LNCAP (cell line): ENCODE data around the gene IL17A.

Source experiments
- TF ChIP-seq, protein P1 (sequence below): fragments of 450-650 bp; IDR thresholded peaks from 2 replicates; pipeline ENCODE4 v1.5.1; 2017; ENCODE audit warnings: mild to moderate bottlenecking

Gene IL17A

DNA sequence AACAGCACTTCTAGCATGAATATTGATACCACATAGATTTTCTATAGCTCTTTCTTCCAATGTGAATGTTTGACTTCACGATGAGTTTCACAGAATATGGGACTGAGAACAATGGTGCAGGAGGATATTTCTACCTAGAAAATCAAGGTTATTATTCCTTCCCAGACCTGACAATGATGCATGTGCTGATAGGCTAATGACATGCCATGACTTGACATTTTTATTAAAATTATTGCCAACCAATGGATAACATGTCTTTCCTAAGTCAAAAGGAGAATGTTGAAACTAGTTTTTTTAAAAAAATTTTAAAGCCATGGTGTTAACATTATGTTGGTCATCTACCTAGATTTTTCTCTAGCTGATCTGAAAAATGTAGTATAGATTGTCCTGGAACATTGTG lies 923 bp downstream of the IL17A start:
- TF ChIP-seq, protein P1, sequence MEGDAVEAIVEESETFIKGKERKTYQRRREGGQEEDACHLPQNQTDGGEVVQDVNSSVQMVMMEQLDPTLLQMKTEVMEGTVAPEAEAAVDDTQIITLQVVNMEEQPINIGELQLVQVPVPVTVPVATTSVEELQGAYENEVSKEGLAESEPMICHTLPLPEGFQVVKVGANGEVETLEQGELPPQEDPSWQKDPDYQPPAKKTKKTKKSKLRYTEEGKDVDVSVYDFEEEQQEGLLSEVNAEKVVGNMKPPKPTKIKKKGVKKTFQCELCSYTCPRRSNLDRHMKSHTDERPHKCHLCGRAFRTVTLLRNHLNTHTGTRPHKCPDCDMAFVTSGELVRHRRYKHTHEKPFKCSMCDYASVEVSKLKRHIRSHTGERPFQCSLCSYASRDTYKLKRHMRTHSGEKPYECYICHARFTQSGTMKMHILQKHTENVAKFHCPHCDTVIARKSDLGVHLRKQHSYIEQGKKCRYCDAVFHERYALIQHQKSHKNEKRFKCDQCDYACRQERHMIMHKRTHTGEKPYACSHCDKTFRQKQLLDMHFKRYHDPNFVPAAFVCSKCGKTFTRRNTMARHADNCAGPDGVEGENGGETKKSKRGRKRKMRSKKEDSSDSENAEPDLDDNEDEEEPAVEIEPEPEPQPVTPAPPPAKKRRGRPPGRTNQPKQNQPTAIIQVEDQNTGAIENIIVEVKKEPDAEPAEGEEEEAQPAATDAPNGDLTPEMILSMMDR = no peak

DNA sequence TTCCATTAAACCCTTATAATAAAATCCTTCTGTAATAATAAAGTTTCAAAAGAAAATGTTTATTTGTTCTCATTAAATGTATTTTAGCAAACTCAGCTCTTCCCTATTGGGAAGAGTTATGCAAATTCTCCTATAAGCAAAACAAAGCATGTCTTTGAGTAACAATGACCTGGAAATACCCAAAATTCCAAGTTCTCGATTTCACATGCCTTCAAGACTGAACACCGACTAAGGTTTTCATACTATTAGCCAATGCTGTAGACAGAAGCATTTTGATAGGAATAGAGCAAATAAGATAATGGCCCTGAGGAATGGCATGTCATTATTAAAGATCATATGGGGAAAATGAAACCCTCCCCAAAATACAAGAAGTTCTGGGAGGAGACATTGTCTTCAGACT lies 3.8 kb downstream of the IL17A start:
- TF ChIP-seq, protein P1 = no peak

DNA sequence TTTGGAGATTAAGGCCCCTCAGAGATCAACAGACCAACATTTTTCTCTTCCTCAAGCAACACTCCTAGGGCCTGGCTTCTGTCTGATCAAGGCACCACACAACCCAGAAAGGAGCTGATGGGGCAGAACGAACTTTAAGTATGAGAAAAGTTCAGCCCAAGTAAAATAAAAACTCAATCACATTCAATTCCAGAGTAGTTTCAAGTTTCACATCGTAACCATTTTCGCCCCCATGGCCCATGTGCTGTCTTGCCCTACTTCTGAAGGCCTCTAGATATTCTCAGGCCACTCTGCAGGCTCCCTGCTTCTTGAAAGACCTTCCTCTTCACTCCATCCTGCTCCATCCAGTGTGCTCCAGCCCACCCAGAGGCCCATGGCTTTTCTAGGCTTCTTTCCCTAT lies 4.2 kb downstream of the IL17A start:
- TF ChIP-seq, protein P1 = no peak

DNA sequence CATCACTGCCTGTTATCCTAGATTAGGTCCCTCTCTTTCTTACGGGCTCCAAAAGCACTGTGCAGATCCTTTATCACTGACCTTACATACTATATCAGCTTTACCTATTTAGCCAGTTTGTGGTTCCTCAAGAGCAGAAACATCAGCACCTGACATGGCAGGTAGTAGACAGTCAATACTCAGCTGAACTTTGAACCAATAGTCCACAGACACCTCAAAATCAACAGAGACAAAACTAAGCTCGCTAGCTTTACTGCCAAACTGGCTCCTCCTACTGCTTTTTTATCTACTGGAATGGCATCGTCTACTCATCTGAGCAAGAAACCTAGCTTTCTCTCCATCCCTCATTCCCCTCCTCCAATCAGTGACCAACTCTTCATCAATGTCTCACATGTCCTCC lies 5.6 kb downstream of the IL17A start:
- TF ChIP-seq, protein P1 = no peak

GRCh38 chr6:52195886-52196285 lies 9.7 kb downstream of the IL17A start:
- TF ChIP-seq, protein P1 = no peak

GRCh38 chr6:52201046-52201445 lies 14.9 kb downstream of the IL17A start:
- TF ChIP-seq, protein P1 = no peak

GRCh38 chr6:52201493-52201892 lies 15.3 kb downstream of the IL17A start:
- TF ChIP-seq, protein P1 = no peak

DNA sequence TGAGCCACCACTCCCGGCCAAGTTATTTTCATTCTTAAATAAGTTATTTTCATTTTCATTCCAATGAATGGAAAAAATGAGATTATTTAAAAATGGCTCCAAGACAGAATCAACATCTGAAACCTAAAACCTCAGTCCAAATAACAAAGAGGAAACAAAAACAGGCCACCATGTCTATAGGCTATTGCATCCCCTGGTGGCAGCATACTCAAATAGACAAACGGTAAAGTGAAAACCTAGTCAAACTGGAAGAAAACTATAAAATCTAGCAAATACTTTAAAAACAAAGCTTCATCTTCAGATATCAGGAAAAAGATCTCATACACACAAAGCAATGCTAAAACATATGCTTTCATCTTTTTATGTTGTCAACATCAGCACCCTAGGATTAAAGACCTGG lies 20.9 kb downstream of the IL17A start:
- TF ChIP-seq, protein P1 = peak; percentile 16; the same call in 1 of the 2 replicates
